HEK293 (cell line): ENCODE measurements around the gene TCF15.

ENCODE experiments used
- CTCF ChIA-PET: fragments of 350-600 bp; formaldehyde crosslinking; extraction: SDS; loops from one replicate; lab custom pipeline; 2021; ENCODE audit warnings: antibody characterized with exemption; lab: Yijun Ruan, JAX
- POLR2A ChIA-PET: fragments of 300-600 bp; formaldehyde crosslinking; extraction: SDS; loops from one replicate; lab custom pipeline; 2020; ENCODE audit warnings: antibody characterized with exemption, inconsistent platforms; lab: Yijun Ruan, JAX
- H3K27ac ChIP-seq: fragments of 200-500 bp; sonication (Bioruptor generic); 2 replicates; pipeline ENCODE4 v1.5.1; 2014; ENCODE audit warnings: low read depth, low read length, control low read depth, inconsistent platforms; ENCODE audit errors: extremely low read depth
- H3K36me3 ChIP-seq, 2 experiments: fragments of 200-500 bp in 1 of 2; sonication (Bioruptor generic) in 1 of 2; 1 replicate in 1 of 2; 2 replicates in 1 of 2; pipeline ENCODE4 v1.5.1; 2014 to 2017; ENCODE audit warnings: inconsistent platforms in 2 of 2, low read length in 2 of 2; ENCODE audit not compliant: control insufficient read depth in 2 of 2, insufficient read depth in 1 of 2
- H3K4me1 ChIP-seq: fragments of 200-500 bp; sonication (Bioruptor generic); 2 replicates; pipeline ENCODE4 v1.5.1; 2014; ENCODE audit warnings: mild to moderate bottlenecking, low read length, inconsistent platforms; ENCODE audit not compliant: control insufficient read depth, insufficient read depth
- H3K4me3 ChIP-seq: 2 replicates; pipeline ENCODE4 v1.5.1; 2011; ENCODE audit warnings: low read depth, mild to moderate bottlenecking, control low read depth, low read length, moderate library complexity
- H3K9me3 ChIP-seq: fragments of 200-500 bp; sonication (Bioruptor generic); 2 replicates; pipeline ENCODE4 v1.5.1; 2014; ENCODE audit warnings: low read depth, low read length, inconsistent platforms; ENCODE audit not compliant: control insufficient read depth, insufficient read depth
- KLF1 ChIP-seq: fragments of 450-650 bp; formaldehyde crosslinking; IDR thresholded peaks from 2 replicates; pipeline ENCODE4 v1.5.1; 2016; ENCODE audit warnings: missing biosample characterization, missing genetic modification characterization
- PRDM2 ChIP-seq: fragments of 450-650 bp; formaldehyde crosslinking; IDR thresholded peaks from 2 replicates; pipeline ENCODE4 v1.5.1; 2016; ENCODE audit warnings: missing biosample characterization, missing genetic modification characterization, borderline replicate concordance
- WT1 ChIP-seq: fragments of 450-650 bp; formaldehyde crosslinking; IDR thresholded peaks from 2 replicates; pipeline ENCODE4 v1.5.1; 2016; ENCODE audit warnings: missing biosample characterization, missing genetic modification characterization
- ZBTB20 ChIP-seq: fragments of 450-650 bp; formaldehyde crosslinking; IDR thresholded peaks from 2 replicates; pipeline ENCODE4 v1.5.1; 2016; ENCODE audit warnings: missing biosample characterization, missing genetic modification characterization
- ZBTB44 ChIP-seq: fragments of 450-650 bp; IDR thresholded peaks from 2 replicates; pipeline ENCODE4 v1.5.1; 2018; ENCODE audit warnings: missing biosample characterization, mild to moderate bottlenecking, missing genetic modification characterization
- ZNF155 ChIP-seq: fragments of 450-650 bp; formaldehyde crosslinking; IDR thresholded peaks from 2 replicates; pipeline ENCODE4 v1.5.1; 2016; ENCODE audit warnings: missing biosample characterization, missing genetic modification characterization
- ZNF221 ChIP-seq: fragments of 450-650 bp; formaldehyde crosslinking; IDR thresholded peaks from 2 replicates; pipeline ENCODE4 v1.5.1; 2017; ENCODE audit warnings: missing biosample characterization, missing genetic modification characterization, borderline replicate concordance
- ZNF23 ChIP-seq: fragments of 450-650 bp; formaldehyde crosslinking; IDR thresholded peaks from 2 replicates; pipeline ENCODE4 v1.5.1; 2016; ENCODE audit warnings: missing biosample characterization, missing genetic modification characterization, borderline replicate concordance
- ZNF514 ChIP-seq: fragments of 450-650 bp; formaldehyde crosslinking; IDR thresholded peaks from 2 replicates; pipeline ENCODE4 v1.5.1; 2016; ENCODE audit warnings: missing biosample characterization, missing genetic modification characterization
- ZNF518A ChIP-seq: fragments of 450-650 bp; formaldehyde crosslinking; conservative IDR thresholded peaks from 2 replicates; pipeline ENCODE4 v1.5.1; 2016; ENCODE audit warnings: low read depth, missing biosample characterization, missing genetic modification characterization
- ZNF560 ChIP-seq: fragments of 450-650 bp; formaldehyde crosslinking; IDR thresholded peaks from 2 replicates; pipeline ENCODE4 v1.5.1; 2017; ENCODE audit warnings: missing biosample characterization, missing genetic modification characterization, borderline replicate concordance
- ZNF692 ChIP-seq: fragments of 450-650 bp; formaldehyde crosslinking; IDR thresholded peaks from 2 replicates; pipeline ENCODE4 v1.5.1; 2016; ENCODE audit warnings: missing biosample characterization, missing genetic modification characterization
- ZNF792 ChIP-seq: fragments of 450-650 bp; formaldehyde crosslinking; IDR thresholded peaks from 2 replicates; pipeline ENCODE4 v1.5.1; 2016; ENCODE audit warnings: missing biosample characterization, missing genetic modification characterization

TCF15 gene

GRCh38 chr20:588476-588875 lies 21.6 kb downstream of the TCF15 start:
- TF ChIP-seq ZNF560 (tag by site-specific recombination) (no peak), ZNF514 (tag by site-specific recombination) (no peak), ZNF518A (tag by site-specific recombination) (no peak), ZNF155 (tag by site-specific recombination) (no peak), WT1 (tag by site-specific recombination) (no peak), ZNF792 (tag by site-specific recombination) (no peak), ZBTB44 (no peak), ZNF692 (tag by site-specific recombination) (no peak), ZNF23 (tag by site-specific recombination) (no peak), KLF1 (no peak), ZBTB20 (no peak), PRDM2 (tag by site-specific recombination) (no peak), ZNF221 (tag by site-specific recombination) (no peak)
- Histone ChIP-seq H3K4me3 (no peak overlapping the region), H3K36me3 (no peaks in the 10 kb centered on the region), H3K9me3 (no peaks in the 10 kb centered on the region), H3K27ac (no peak overlapping the region), H3K4me1 (no peaks in the 10 kb centered on the region)
- ChIA-PET CTCF (no interaction called here), POLR2A (no interaction called here)
